Endothelial cell of umbilical vein (primary cell): Measurements from ENCODE around the gene ASCL5. TPM values are rescaled to one million over a fixed set of nuclear protein-coding genes. Genes with fewer than 3 reads are reported as not detected.

Experiments used
- BruUV-seq: library from RNA; stranded (reverse); fragments of 400-500 nt; replicated peaks from 2 replicates; lab custom pipeline; 2021; lab: Mats Ljungman, UMichigan
- CTCF ChIA-PET: fragments of 300-600, 350-600 bp; sonication (Branson Sonifier 250); formaldehyde crosslinking; loops from one replicate; lab custom pipeline; 2021; ENCODE audit warnings: antibody characterized with exemption, inconsistent platforms; lab: Charles Lee
- POLR2A ChIA-PET: fragments of 300-600, 350-600 bp; sonication (Branson Sonifier 250); formaldehyde crosslinking; loops from one replicate; lab custom pipeline; 2021; ENCODE audit warnings: antibody characterized with exemption, inconsistent platforms; lab: Charles Lee
- DNase-seq: peaks from one replicate; pipeline ENCODE4 v3.0.0-alpha.2; 2011; ENCODE audit warnings: low read depth, low spot score
- FAIRE-seq: peaks from 2 replicates; lab custom pipeline; 2011; peaks lifted over from hg19 to GRCh38; lab: Jason Lieb, UNC
- H2AFZ ChIP-seq: 2 replicates; pipeline ENCODE4 v1.6.0; 2012; ENCODE audit warnings: low read depth, low read length, control low read depth, inconsistent platforms
- H3K27ac ChIP-seq: 2 replicates; pipeline ENCODE4 v1.5.1; 2011; ENCODE audit warnings: low read depth, mild to moderate bottlenecking, control low read depth, low read length, moderate library complexity; ENCODE audit not compliant: insufficient read depth
- H3K27me3 ChIP-seq, 2 experiments: 2 replicates each; pipeline versions ENCODE4 v1.6.0 to v1.6.1; 2011; ENCODE audit warnings: low read length in 2 of 2, mixed read lengths in 1 of 2; ENCODE audit not compliant: control insufficient read depth in 2 of 2, insufficient read depth in 2 of 2
- H3K36me3 ChIP-seq, 2 experiments: 2 replicates in 1 of 2; 3 replicates in 1 of 2; pipeline ENCODE4 v1.5.1; 2011; ENCODE audit warnings: low read length in 2 of 2, mild to moderate bottlenecking in 1 of 2, moderate library complexity in 1 of 2; ENCODE audit not compliant: control insufficient read depth in 2 of 2, insufficient read depth in 2 of 2; ENCODE audit errors: extremely low read depth in 1 of 2
- H3K4me1 ChIP-seq: 3 replicates; pipeline ENCODE4 v1.5.1; 2011; ENCODE audit warnings: mild to moderate bottlenecking, low read length; ENCODE audit not compliant: control insufficient read depth, insufficient read depth; ENCODE audit errors: extremely low read depth
- H3K4me2 ChIP-seq: 2 replicates; pipeline ENCODE4 v1.6.1; 2011; ENCODE audit warnings: low read length, control low read depth, mixed read lengths; ENCODE audit not compliant: insufficient read depth
- H3K4me3 ChIP-seq, 3 experiments: fragments of 200-600 bp in 1 of 3; sonication (generic), shearing (Covaris generic) in 1 of 3; replicated peaks in 1 of 3; 2 replicates each; pipeline ENCODE4 v1.5.1; 2011 to 2016; ENCODE audit warnings: control low read depth in 3 of 3, low read length in 3 of 3, mild to moderate bottlenecking in 2 of 3, inconsistent platforms in 1 of 3, low read depth in 1 of 3, moderate library complexity in 1 of 3; ENCODE audit not compliant: insufficient read depth in 1 of 3
- H3K79me2 ChIP-seq: 2 replicates; pipeline ENCODE4 v1.6.0; 2012; ENCODE audit warnings: low read length, inconsistent platforms; ENCODE audit not compliant: control insufficient read depth, insufficient read depth
- H3K9ac ChIP-seq: replicated peaks from 2 replicates; pipeline ENCODE3; 2011; ENCODE audit warnings: low read length, control low read depth; ENCODE audit not compliant: insufficient read depth; ENCODE audit errors: extremely low read depth
- H3K9me1 ChIP-seq: replicated peaks from 3 replicates; pipeline ENCODE4 v1.6.0; 2011; ENCODE audit warnings: mild to moderate bottlenecking, low read length; ENCODE audit not compliant: control insufficient read depth, insufficient read depth; ENCODE audit errors: extremely low read depth
- H3K9me3 ChIP-seq: replicated peaks from 2 replicates; pipeline ENCODE4 v1.5.1; 2012; ENCODE audit warnings: low read length, inconsistent platforms; ENCODE audit not compliant: control insufficient read depth, insufficient read depth
- H4K20me1 ChIP-seq: replicated peaks from 2 replicates; pipeline ENCODE3; 2011; ENCODE audit warnings: mild to moderate bottlenecking, low read length; ENCODE audit not compliant: control insufficient read depth, insufficient read depth; ENCODE audit errors: extremely low read depth
- CTCF ChIP-seq, 2 donors: IDR thresholded peaks; 1 replicate in 1 of 2; 2 replicates in 1 of 2; pipeline ENCODE4 v1.5.1; 2011; ENCODE audit warnings: low read length in 2 of 2, mild to moderate bottlenecking in 2 of 2, moderate library complexity in 2 of 2, control low read depth in 1 of 2, inconsistent platforms in 1 of 2, low read depth in 1 of 2; ENCODE audit not compliant: insufficient read depth in 1 of 2; ENCODE audit errors: extremely low read depth in 1 of 2
- EZH2 ChIP-seq: IDR thresholded peaks from 2 replicates; pipeline ENCODE4 v1.6.1; 2012; ENCODE audit warnings: borderline replicate concordance, low read depth, mild to moderate bottlenecking, moderate library complexity, low read length, inconsistent platforms; ENCODE audit not compliant: severe bottlenecking
- FOS ChIP-seq: IDR thresholded peaks from 2 replicates; pipeline ENCODE4 v1.6.1; 2011; ENCODE audit warnings: mild to moderate bottlenecking, low read length, moderate library complexity, borderline replicate concordance; ENCODE audit not compliant: insufficient read depth
- GATA2 ChIP-seq: IDR thresholded peaks from 2 replicates; pipeline ENCODE4 v1.7.0; 2011; ENCODE audit warnings: low read depth, mild to moderate bottlenecking, moderate library complexity, mixed read lengths, low read length; ENCODE audit not compliant: insufficient read length, insufficient read depth
- JUN ChIP-seq: IDR thresholded peaks from 2 replicates; pipeline ENCODE4 v1.6.1; 2011; ENCODE audit warnings: borderline replicate concordance, low read depth; ENCODE audit not compliant: insufficient read length, insufficient read depth
- MAX ChIP-seq: IDR thresholded peaks from 2 replicates; pipeline ENCODE4 v1.6.1; 2011; ENCODE audit not compliant: insufficient read depth, insufficient read length
- MYC ChIP-seq: IDR thresholded peaks from one replicate; pipeline ENCODE4 v1.6.1; 2011; ENCODE audit warnings: mild to moderate bottlenecking, low read depth, low read length
- POLR2A ChIP-seq: IDR thresholded peaks from 2 replicates; pipeline ENCODE4 v1.6.1; 2012; ENCODE audit warnings: low read depth, mild to moderate bottlenecking, control low read depth, low read length
- POLR2AphosphoS5 ChIP-seq: IDR thresholded peaks from 2 replicates; pipeline ENCODE4 v1.6.1; 2012; ENCODE audit warnings: low read depth, mild to moderate bottlenecking, control low read depth, low read length, moderate library complexity; ENCODE audit not compliant: insufficient read depth
- dilution Hi-C: fragments of 300-500 bp; cut with MboI; formaldehyde crosslinking; loops from one replicate; pipeline ENCODE4 v1.15.0; 2019; ENCODE audit warnings: low sequenced_read_pairs; ENCODE audit not compliant: extremely low pct_ligation_motif_present
- intact Hi-C: fragments of 100-400 bp; cut with micrococcal nuclease; formaldehyde crosslinking; loops from one replicate; pipeline ENCODE4 v1.10.0; 2022
- polyA plus RNA-seq, 4 experiments: library from polyadenylated mRNA; depleted of rRNA in 3 of 4; stranded (reverse) in 3 of 4; unstranded in 1 of 4; fragments of >200 nt; gene quantifications; 2 replicates each; pipeline versions ENCODE4 v1.2.1 to v1.2.3, GENCODE V29; 2011 to 2012; ENCODE audit warnings: missing spikeins in 1 of 4
- total RNA-seq: library from RNA; stranded (reverse); gene quantifications from 2 replicates; pipeline ENCODE4 v1.2.3, GENCODE V29; 2021

ASCL5 gene
- total and polyA plus RNA-seq, 2 donors (not counting 3 experiments of a cell fraction or from before 2014, with no cell fraction given): not detected

- Histone ChIP-seq H3K4me2 (no peak overlapping the region), H3K9me1 (no peaks in the 10 kb centered on the region), H3K36me3 (peaks cover 0 to 42% of the 10 kb centered on the region in 2 experiments), H3K4me3 (no peak overlapping the region), H3K79me2 (no peaks in the 10 kb centered on the region), H3K4me1 (no peaks in the 10 kb centered on the region), H3K27ac (no peak overlapping the region), H2AFZ (no peak overlapping the region), H3K9me3 (no peaks in the 10 kb centered on the region), H3K9ac (no peak overlapping the region), H3K27me3 (no peaks in the 10 kb centered on the region), H4K20me1 (no peaks in the 10 kb centered on the region)
- no TSS peak for BruUV-seq
- TF ChIP-seq MYC: no peak
- no peak for TF ChIP-seq CTCF (IDR thresholded peaks at IDR 0.05; ENCODE audit: extremely low read depth in 1 of 2, insufficient read depth in 1 of 2, low read depth in 1 of 2, low read length in 2 of 2)
- no peak for TF ChIP-seq POLR2AphosphoS5
- TF ChIP-seq EZH2: no peak
- no peak for FAIRE-seq
- no peak for DNase-seq
- intact Hi-C loops: no loop called here
- ChIA-PET CTCF (interaction anchor here (1.2 kb wide), 1 partner anchor 168 kb away, joined by 3 read pairs; no protein-coding TSS in a partner anchor), POLR2A (no interaction called here)
- dilution Hi-C loops: no loop called here
Observed at GRCh38 chr1:201139756-201140155, 12.8 kb upstream of the ASCL5 start.

- no peak overlapping the region for H3K4me3 ChIP-seq
- dilution Hi-C loops (no loop called here), intact Hi-C loops (no loop called here)
- no peaks in the 10 kb centered on the region for H4K20me1 ChIP-seq
- TF ChIP-seq CTCF (IDR thresholded peaks at IDR 0.05; ENCODE audit: extremely low read depth in 1 of 2, insufficient read depth in 1 of 2, low read depth in 1 of 2, low read length in 2 of 2) (no peak), POLR2A (no peak), POLR2AphosphoS5 (no peak), MYC (no peak), EZH2 (no peak), JUN (no peak), GATA2 (no peak), FOS (no peak), MAX (no peak)
- no peak for FAIRE-seq
- no peaks in the 10 kb centered on the region for H3K9me3 ChIP-seq
- BruUV-seq: no TSS peak
- no peak overlapping the region for H3K4me2 ChIP-seq
- CTCF ChIA-PET: interaction anchor here (0.8 to 1.2 kb wide), 3 partner anchors 10 to 167 kb away, joined by 3 read pairs; partner anchors contain the start of gene ASCL5
- no peaks in the 10 kb centered on the region for H3K79me2 ChIP-seq
- no peaks in the 10 kb centered on the region for H3K9me1 ChIP-seq
- no peak overlapping the region for H3K27ac ChIP-seq
- DNase-seq: no peak
- H3K9ac ChIP-seq: no peak overlapping the region
- H2AFZ ChIP-seq: no peak overlapping the region
- peaks cover 0 to 42% of the 10 kb centered on the region in 2 experiments for H3K36me3 ChIP-seq
- no peaks in the 10 kb centered on the region for H3K27me3 ChIP-seq
- H3K4me1 ChIP-seq: no peaks in the 10 kb centered on the region
- POLR2A ChIA-PET: no interaction called here
Observed at GRCh38 chr1:201139306-201139705, 12.3 kb upstream of the ASCL5 start.
